ENCODE results near the gene EPOP.

DNA sequence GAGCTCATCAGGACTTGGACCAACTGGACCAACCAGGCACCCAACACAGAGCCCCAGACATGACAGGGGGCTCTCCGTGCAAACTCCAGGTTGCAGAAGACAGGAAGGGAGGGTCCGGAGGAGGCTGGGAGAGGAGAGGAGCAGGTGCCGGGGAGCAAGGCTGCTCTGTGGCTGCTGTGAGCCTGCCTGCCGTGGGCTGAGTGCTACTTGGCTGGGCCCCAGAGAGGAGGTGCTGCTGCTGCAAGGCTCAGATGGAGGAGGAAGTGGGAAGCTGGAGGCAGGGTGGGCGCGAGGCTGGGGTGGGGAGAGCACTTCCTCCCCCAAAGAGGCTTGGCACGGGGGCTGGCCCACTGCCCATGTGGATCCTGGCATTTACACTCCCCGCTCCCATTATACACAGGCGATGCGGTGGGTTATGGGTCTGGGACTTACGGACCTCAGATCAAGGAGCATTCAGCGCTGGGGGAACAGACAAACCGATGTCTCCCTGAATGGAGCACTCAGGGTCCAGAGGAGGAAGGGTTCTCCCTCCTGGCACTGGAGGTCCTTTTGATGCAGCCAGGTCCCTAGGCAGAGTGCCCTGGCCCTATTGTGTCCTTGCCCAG is 15.9 kb downstream of the EPOP start:
- TF ChIP-seq, protein P1, sequence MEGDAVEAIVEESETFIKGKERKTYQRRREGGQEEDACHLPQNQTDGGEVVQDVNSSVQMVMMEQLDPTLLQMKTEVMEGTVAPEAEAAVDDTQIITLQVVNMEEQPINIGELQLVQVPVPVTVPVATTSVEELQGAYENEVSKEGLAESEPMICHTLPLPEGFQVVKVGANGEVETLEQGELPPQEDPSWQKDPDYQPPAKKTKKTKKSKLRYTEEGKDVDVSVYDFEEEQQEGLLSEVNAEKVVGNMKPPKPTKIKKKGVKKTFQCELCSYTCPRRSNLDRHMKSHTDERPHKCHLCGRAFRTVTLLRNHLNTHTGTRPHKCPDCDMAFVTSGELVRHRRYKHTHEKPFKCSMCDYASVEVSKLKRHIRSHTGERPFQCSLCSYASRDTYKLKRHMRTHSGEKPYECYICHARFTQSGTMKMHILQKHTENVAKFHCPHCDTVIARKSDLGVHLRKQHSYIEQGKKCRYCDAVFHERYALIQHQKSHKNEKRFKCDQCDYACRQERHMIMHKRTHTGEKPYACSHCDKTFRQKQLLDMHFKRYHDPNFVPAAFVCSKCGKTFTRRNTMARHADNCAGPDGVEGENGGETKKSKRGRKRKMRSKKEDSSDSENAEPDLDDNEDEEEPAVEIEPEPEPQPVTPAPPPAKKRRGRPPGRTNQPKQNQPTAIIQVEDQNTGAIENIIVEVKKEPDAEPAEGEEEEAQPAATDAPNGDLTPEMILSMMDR (IDR thresholded peaks at IDR 0.05), result no peak
- no peak for TF ChIP-seq ZFX (IDR thresholded peaks at IDR 0.05; ENCODE audit: borderline replicate concordance)
